ENCODE results near the gene POLD4.

Gene POLD4

GRCh38 chr11:67400942-67401494, 47.7 kb upstream of the POLD4 start:
- Histone ChIP-seq H3K4me2 (ENCODE audit: insufficient read depth, low read length) (peak overlapping the region; percentile 89), H3K27me3 (ENCODE audit: insufficient read depth, low read length, poor library complexity) (no peaks in the 10 kb centered on the region), H2AFZ (ENCODE audit: low read depth, low read length) (peak overlapping the region; percentile 45; the same call in 1 of the 2 replicates), H3K4me1 (ENCODE audit: insufficient read depth, low read length) (peaks cover 90% of the 10 kb centered on the region), H3K9ac (ENCODE audit: low read depth, low read length) (peak overlapping the region; percentile 98), H3K79me2 (ENCODE audit: insufficient read depth, low read length) (peaks cover 95% of the 10 kb centered on the region), H3K27ac (ENCODE audit: low read length) (peak overlapping the region; percentile 88), H3K4me3 (ENCODE audit: low read depth in 1 of 2, low read length in 2 of 2) (peak overlapping the region; percentile 90 to 91), H4K20me1 (ENCODE audit: insufficient read depth, low read length) (peaks cover 49% of the 10 kb centered on the region), H3K9me3 (ENCODE audit: insufficient read depth, low read length, severe bottlenecking) (no peaks in the 10 kb centered on the region), H3K36me3 (ENCODE audit: insufficient read depth, low read length) (peaks cover 72% of the 10 kb centered on the region)
- DNase-seq (peak; percentile 57), ATAC-seq (ENCODE audit: insufficient read depth, low read depth) (peak; percentile 3)
- TF ChIP-seq EZH2 (IDR thresholded peaks at IDR 0.05; ENCODE audit: borderline replicate concordance, low read depth, low read length, severe bottlenecking) (no peak), CTCF (IDR thresholded peaks at IDR 0.05; ENCODE audit: borderline replicate concordance, extremely low read depth, low read length, poor library complexity, severe bottlenecking) (no peak)

GRCh38 chr11:67400251-67400941, 47.0 kb upstream of the POLD4 start:
- no peak for DNase-seq
- Histone ChIP-seq H3K27me3 (ENCODE audit: insufficient read depth, low read length, poor library complexity) (no peaks in the 10 kb centered on the region), H3K36me3 (ENCODE audit: insufficient read depth, low read length) (peaks cover 72% of the 10 kb centered on the region), H3K4me2 (ENCODE audit: insufficient read depth, low read length) (peak overlapping the region; percentile 89), H3K4me3 (ENCODE audit: low read depth in 1 of 2, low read length in 2 of 2) (peak overlapping the region; percentile 90 to 91), H3K9me3 (ENCODE audit: insufficient read depth, low read length, severe bottlenecking) (no peaks in the 10 kb centered on the region), H3K4me1 (ENCODE audit: insufficient read depth, low read length) (peaks cover 90% of the 10 kb centered on the region), H3K9ac (ENCODE audit: low read depth, low read length) (peak overlapping the region; percentile 98), H2AFZ (ENCODE audit: low read depth, low read length) (no peak overlapping the region), H3K79me2 (ENCODE audit: insufficient read depth, low read length) (peaks cover 93% of the 10 kb centered on the region), H3K27ac (ENCODE audit: low read length) (peak overlapping the region; percentile 88), H4K20me1 (ENCODE audit: insufficient read depth, low read length) (peaks cover 55% of the 10 kb centered on the region)
- no peak for ATAC-seq (ENCODE audit: insufficient read depth, low read depth)
- TF ChIP-seq CTCF (IDR thresholded peaks at IDR 0.05; ENCODE audit: borderline replicate concordance, extremely low read depth, low read length, poor library complexity, severe bottlenecking) (no peak), EZH2 (IDR thresholded peaks at IDR 0.05; ENCODE audit: borderline replicate concordance, low read depth, low read length, severe bottlenecking) (no peak)

- DNase-seq (no peak), ATAC-seq (ENCODE audit: insufficient read depth, low read depth) (no peak)
- Histone ChIP-seq H3K27me3 (ENCODE audit: insufficient read depth, low read length, poor library complexity) (no peaks in the 10 kb centered on the region), H3K9me3 (ENCODE audit: insufficient read depth, low read length, severe bottlenecking) (no peaks in the 10 kb centered on the region), H3K36me3 (ENCODE audit: insufficient read depth, low read length) (peaks cover 70% of the 10 kb centered on the region), H3K9ac (ENCODE audit: low read depth, low read length) (peak overlapping the region; percentile 98; the same call in 1 of the 2 replicates), H2AFZ (ENCODE audit: low read depth, low read length) (no peak overlapping the region), H3K27ac (ENCODE audit: low read length) (peak overlapping the region; percentile 8), H4K20me1 (ENCODE audit: insufficient read depth, low read length) (peaks cover 60% of the 10 kb centered on the region), H3K79me2 (ENCODE audit: insufficient read depth, low read length) (peaks cover 84% of the 10 kb centered on the region), H3K4me2 (ENCODE audit: insufficient read depth, low read length) (peak overlapping the region; percentile 89), H3K4me1 (ENCODE audit: insufficient read depth, low read length) (peaks cover 81% of the 10 kb centered on the region), H3K4me3 (ENCODE audit: low read depth in 1 of 2, low read length in 2 of 2) (peak overlapping the region in 1 of 2 experiments; percentile 37; a peak in 2 of 4 replicates)
- TF ChIP-seq EZH2 (IDR thresholded peaks at IDR 0.05; ENCODE audit: borderline replicate concordance, low read depth, low read length, severe bottlenecking) = no peak
These were observed 45.6 kb upstream of the POLD4 start for GRCh38 chr11:67398661-67399563.
